Panc1 (cell line): ENCODE data around the gene MAN1A1. TPM values are rescaled to one million over a fixed set of nuclear protein-coding genes. Genes with fewer than 3 reads are reported as not detected.

Experiments used
- ATAC-seq: fragments of 200-7000 bp; cut with Tn5 transposase; 2 replicates; pipeline ENCODE4 v1.9.1; 2020; ENCODE audit warnings: mild to moderate bottlenecking, moderate library complexity
- BruUV-seq: library from RNA; stranded (reverse); fragments of 400-500 nt; replicated peaks from 2 replicates; lab custom pipeline; 2021; lab: Mats Ljungman, UMichigan
- CTCF ChIA-PET: fragments of 300-600 bp; sonication (Branson Sonifier 250); formaldehyde crosslinking; loops from one replicate; lab custom pipeline; 2022; ENCODE audit warnings: antibody characterized with exemption; lab: Charles Lee
- POLR2A ChIA-PET: fragments of 300-600 bp; sonication (Branson Sonifier 250); formaldehyde crosslinking; loops from one replicate; lab custom pipeline; 2022; ENCODE audit warnings: antibody characterized with exemption; lab: Charles Lee
- DNase-seq: peaks from one replicate; pipeline ENCODE4 v3.0.0-alpha.2; 2010; ENCODE audit warnings: low read depth, low spot score
- H3K27ac ChIP-seq: 2 replicates; pipeline ENCODE4 v1.5.1; 2011; ENCODE audit warnings: mild to moderate bottlenecking, low read length, inconsistent platforms
- H3K27me3 ChIP-seq: fragments of 200-500 bp; sonication (Bioruptor generic); 2 replicates; pipeline ENCODE4 v1.6.0; 2014; ENCODE audit warnings: low read length, inconsistent platforms; ENCODE audit not compliant: control insufficient read depth, insufficient read depth
- H3K36me3 ChIP-seq: fragments of 200-500 bp; sonication (Bioruptor generic); 2 replicates; pipeline ENCODE4 v1.5.1; 2014; ENCODE audit warnings: inconsistent platforms, mild to moderate bottlenecking, low read length, moderate library complexity; ENCODE audit not compliant: control insufficient read depth, insufficient read depth
- H3K4me1 ChIP-seq: 2 replicates; pipeline ENCODE4 v1.5.1; 2011; ENCODE audit warnings: inconsistent platforms, mild to moderate bottlenecking, low read length, moderate library complexity; ENCODE audit not compliant: control insufficient read depth, insufficient read depth
- H3K4me3 ChIP-seq, 2 experiments: 2 replicates each; pipeline ENCODE4 v1.5.1; 2011 to 2012; ENCODE audit warnings: low read depth in 2 of 2, low read length in 2 of 2, mild to moderate bottlenecking in 2 of 2, inconsistent platforms in 1 of 2, moderate library complexity in 1 of 2
- H3K9me3 ChIP-seq: fragments of 200-500 bp; sonication (Bioruptor generic); 2 replicates; pipeline ENCODE4 v1.5.1; 2014; ENCODE audit warnings: low read depth, mild to moderate bottlenecking, inconsistent platforms, low read length, moderate library complexity; ENCODE audit not compliant: control insufficient read depth, insufficient read depth
- CTCF ChIP-seq: fragments of 450-650 bp; IDR thresholded peaks from 2 replicates; pipeline ENCODE4 v1.5.1; 2017; ENCODE audit warnings: mild to moderate bottlenecking
- POLR2AphosphoS5 ChIP-seq: IDR thresholded peaks from 2 replicates; pipeline ENCODE4 v1.6.1; 2012; ENCODE audit warnings: mild to moderate bottlenecking, low read depth, low read length, moderate library complexity
- REST ChIP-seq, 2 experiments: IDR thresholded peaks; 2 replicates each; pipeline ENCODE4 v1.6.1; 2011 to 2012; ENCODE audit warnings: low read depth in 2 of 2, control low read depth in 1 of 2, low read length in 1 of 2, mild to moderate bottlenecking in 1 of 2, moderate library complexity in 1 of 2; ENCODE audit not compliant: insufficient read depth in 1 of 2
- SIN3A ChIP-seq: IDR thresholded peaks from 2 replicates; pipeline ENCODE4 v1.6.1; 2012; ENCODE audit warnings: low read depth, mild to moderate bottlenecking, low read length, moderate library complexity, borderline replicate concordance; ENCODE audit not compliant: insufficient read depth
- TCF7L2 ChIP-seq: IDR thresholded peaks from 2 replicates; pipeline ENCODE4 v1.6.1; 2011; ENCODE audit warnings: mild to moderate bottlenecking, low read depth, low read length, inconsistent platforms
- in situ Hi-C: cut with HindIII; loops from 2 replicates; pipeline ENCODE4 v1.10.0; 2016; ENCODE audit warnings: low sequenced_read_pairs, low pct_unique_long_range_greater_than_20kb
- intact Hi-C: fragments of 100-400 bp; cut with micrococcal nuclease; formaldehyde crosslinking; loops from one replicate; pipeline ENCODE4 v1.10.0; 2022; ENCODE audit not compliant: unreplicated experiment
- total RNA-seq: library from RNA; stranded (reverse); gene quantifications from one replicate; pipeline ENCODE4 v1.2.1, GENCODE V29; 2021; ENCODE audit not compliant: unreplicated experiment

MAN1A1 gene
- total RNA-seq, 1 experiment from 2014 or later = 3.2 TPM

GRCh38 chr6:119273272-119274196 is 76.0 kb downstream of the MAN1A1 start:
- ATAC-seq (no peak), DNase-seq (no peak)
- intact Hi-C loops (no loop called here), in situ Hi-C loops (no loop called here)
- Histone ChIP-seq H3K4me1 (no peaks in the 10 kb centered on the region), H3K27me3 (no peaks in the 10 kb centered on the region), H3K36me3 (no peaks in the 10 kb centered on the region), H3K27ac (no peak overlapping the region), H3K9me3 (peaks cover 7% of the 10 kb centered on the region; the same call in 1 of the 2 replicates), H3K4me3 (no peak overlapping the region)
- TF ChIP-seq CTCF (no peak), REST (IDR thresholded peaks at IDR 0.05; ENCODE audit: insufficient read depth in 1 of 2, low read depth in 2 of 2, low read length in 1 of 2) (no peak), POLR2AphosphoS5 (no peak), TCF7L2 (no peak)
- BruUV-seq = no TSS peak
- CTCF ChIA-PET = no interaction called here
- POLR2A ChIA-PET = no interaction called here

GRCh38 chr6:119270545-119270944 is 79.0 kb downstream of the MAN1A1 start:
- Histone ChIP-seq H3K4me1 (no peaks in the 10 kb centered on the region), H3K4me3 (no peak overlapping the region), H3K9me3 (peaks cover 7% of the 10 kb centered on the region; the same call in 1 of the 2 replicates), H3K27me3 (no peaks in the 10 kb centered on the region), H3K36me3 (no peaks in the 10 kb centered on the region), H3K27ac (no peak overlapping the region)
- TF ChIP-seq REST (IDR thresholded peaks at IDR 0.05; ENCODE audit: insufficient read depth in 1 of 2, low read depth in 2 of 2, low read length in 1 of 2) = no peak
- no peak for TF ChIP-seq TCF7L2
- no peak for TF ChIP-seq POLR2AphosphoS5
- TF ChIP-seq CTCF = no peak
- no peak for TF ChIP-seq SIN3A
- intact Hi-C loops = no loop called here
- ATAC-seq (no peak), DNase-seq (no peak)
- ChIA-PET CTCF (no interaction called here), POLR2A (no interaction called here)
- no TSS peak for BruUV-seq
- in situ Hi-C loops = no loop called here
